GM08714 (cell line): ENCODE data around the gene PHLDA2.

Source experiments
- H3K4me3 ChIP-seq: fragments of 200-500 bp; sonication (Bioruptor generic); 2 replicates; pipeline ENCODE4 v1.5.1; 2014; ENCODE audit warnings: mild to moderate bottlenecking, low read length, inconsistent platforms
- ZNF274 ChIP-seq: IDR thresholded peaks from 2 replicates; pipeline ENCODE4 v1.6.1; 2012; ENCODE audit warnings: mild to moderate bottlenecking, low read depth, low read length

Gene PHLDA2

GRCh38 chr11:2883979-2884815 is 45.0 kb downstream of the PHLDA2 start:
- TF ChIP-seq ZNF274 = no peak
- H3K4me3 ChIP-seq = no peak overlapping the region

- H3K4me3 ChIP-seq = no peak overlapping the region
- no peak for TF ChIP-seq ZNF274
Measured at GRCh38 chr11:2883640-2883978, 45.6 kb downstream of the PHLDA2 start.

DNA sequence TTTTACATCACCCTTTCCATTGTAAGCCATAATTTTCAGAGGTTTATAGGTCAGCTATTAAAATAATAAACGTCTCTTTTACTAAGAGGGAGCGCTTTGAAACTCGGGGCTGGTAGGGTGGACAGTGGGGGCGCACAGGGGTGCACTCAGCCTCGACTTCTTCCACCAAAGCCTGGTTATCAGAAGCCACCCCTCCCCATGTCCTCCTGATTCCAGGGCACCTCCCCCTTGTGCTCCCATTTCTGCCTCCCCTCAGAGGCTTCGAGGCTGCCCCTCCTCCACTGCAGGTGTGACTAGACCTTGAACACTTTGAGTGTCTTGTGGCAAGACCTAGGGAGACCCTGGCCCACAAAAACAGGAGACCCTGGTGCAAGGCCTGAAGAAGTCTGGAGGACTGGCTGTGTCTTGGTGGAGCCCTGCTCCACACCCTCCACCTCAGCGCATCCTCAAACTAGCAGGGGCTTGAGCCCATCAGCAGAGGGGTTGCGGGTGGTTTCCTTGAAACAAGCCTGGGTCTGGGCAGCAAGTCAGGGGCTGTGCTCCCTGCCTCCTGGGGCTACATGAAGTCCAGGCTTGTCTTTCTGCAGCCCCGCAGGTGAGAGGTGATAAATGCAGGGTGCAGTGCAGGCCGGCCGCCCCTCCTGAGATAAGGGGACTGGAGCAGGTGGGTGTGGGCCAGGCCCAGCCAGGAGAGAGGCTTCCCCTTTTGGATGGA is 46.7 kb downstream of the PHLDA2 start:
- TF ChIP-seq ZNF274 = no peak
- H3K4me3 ChIP-seq = no peak overlapping the region

- no peak for TF ChIP-seq ZNF274
- no peak overlapping the region for H3K4me3 ChIP-seq
Measured at GRCh38 chr11:2881981-2882375, 47.2 kb downstream of the PHLDA2 start.

DNA sequence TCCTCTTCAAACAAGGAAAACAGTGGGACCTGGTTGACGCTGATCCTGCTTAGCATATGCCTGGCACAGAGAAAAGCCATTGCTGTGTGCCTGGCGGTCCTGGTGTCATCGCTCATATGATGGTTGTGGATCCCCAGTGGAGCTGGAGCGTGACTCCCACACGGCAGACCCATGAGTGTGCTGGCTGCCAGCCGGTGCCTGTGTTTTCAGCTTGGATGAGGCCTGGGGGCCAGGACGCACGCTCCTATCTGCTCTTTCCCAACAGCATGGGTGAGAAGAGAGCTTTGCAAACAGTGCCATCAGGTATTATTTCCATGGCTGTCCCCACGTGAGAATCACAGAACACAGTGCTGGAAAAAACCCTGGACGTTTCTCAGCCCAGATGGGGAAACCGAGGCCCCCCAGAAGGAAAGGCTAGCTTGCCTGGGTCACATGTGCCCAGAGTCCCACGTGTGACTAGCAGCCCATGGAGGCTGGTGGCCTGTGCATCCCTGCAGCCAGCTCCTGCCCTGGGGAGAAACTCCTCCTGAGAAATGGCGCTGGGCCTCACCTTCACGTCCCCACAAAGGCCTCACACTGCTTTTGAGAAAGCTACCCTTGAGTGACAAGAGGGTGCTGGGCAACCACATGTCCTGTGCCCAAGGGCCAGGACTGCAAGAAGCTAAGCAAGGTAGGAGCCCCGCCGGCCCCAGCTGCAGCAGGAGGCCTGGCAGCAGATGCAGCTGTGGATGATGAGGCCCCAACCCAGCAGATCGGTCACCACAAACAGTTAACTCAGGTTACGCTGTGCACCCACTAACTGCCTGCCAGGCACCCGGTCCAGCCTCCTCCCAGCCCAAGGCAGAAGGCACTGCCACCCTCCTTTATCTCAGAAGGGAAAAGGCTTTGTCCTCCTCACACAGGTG is 47.9 kb downstream of the PHLDA2 start:
- no peak for TF ChIP-seq ZNF274
- H3K4me3 ChIP-seq = no peak overlapping the region

DNA sequence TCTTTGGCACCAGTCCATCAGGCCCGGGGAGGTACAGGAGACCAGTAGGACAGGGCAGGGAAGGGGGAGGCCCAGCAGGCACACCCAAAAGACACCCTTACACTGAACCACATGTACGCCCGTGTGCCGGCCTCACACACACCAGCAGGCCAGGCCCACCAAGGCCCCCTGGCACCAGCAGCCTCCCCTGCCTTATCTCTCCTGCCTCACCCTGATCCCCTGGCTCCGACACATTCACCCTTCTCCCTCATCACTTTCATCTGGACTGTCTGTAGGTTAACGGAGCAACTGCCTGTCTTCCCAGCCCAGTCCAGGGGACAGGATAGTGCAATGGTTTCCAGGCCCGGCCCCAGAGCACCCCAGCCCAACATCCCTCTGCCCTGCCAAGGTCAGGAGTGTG is 48.6 kb downstream of the PHLDA2 start:
- no peak for TF ChIP-seq ZNF274
- H3K4me3 ChIP-seq = no peak overlapping the region

DNA sequence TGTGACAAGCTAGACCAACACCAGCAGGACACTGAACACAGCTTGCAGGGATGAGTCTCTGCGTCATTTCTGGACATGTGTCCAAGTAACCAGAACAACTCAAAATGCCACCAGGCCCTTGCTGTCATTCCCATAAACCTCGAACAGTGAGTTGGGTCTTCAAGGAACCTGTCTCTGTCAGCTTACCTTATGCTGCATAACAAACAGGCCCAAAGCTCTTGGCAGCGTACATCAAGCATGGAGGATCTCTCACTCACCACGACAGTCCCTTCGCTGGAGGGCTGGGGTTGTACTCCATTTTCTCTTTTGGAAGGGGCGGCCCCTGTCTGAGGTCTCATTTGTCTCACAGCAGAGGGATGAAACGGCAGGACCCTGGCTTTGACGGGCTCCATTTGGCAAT is 50.4 kb downstream of the PHLDA2 start:
- TF ChIP-seq ZNF274 = no peak
- H3K4me3 ChIP-seq = no peak overlapping the region
